NCI-H128 (cell line): Measurements from ENCODE around the gene SEMA7A.

ENCODE experiments used
- DNase-seq: peaks from one replicate; lab custom pipeline; 2025; ENCODE audit not compliant: unreplicated experiment; lab: John Stamatoyannopoulos, UW

SEMA7A gene

DNA sequence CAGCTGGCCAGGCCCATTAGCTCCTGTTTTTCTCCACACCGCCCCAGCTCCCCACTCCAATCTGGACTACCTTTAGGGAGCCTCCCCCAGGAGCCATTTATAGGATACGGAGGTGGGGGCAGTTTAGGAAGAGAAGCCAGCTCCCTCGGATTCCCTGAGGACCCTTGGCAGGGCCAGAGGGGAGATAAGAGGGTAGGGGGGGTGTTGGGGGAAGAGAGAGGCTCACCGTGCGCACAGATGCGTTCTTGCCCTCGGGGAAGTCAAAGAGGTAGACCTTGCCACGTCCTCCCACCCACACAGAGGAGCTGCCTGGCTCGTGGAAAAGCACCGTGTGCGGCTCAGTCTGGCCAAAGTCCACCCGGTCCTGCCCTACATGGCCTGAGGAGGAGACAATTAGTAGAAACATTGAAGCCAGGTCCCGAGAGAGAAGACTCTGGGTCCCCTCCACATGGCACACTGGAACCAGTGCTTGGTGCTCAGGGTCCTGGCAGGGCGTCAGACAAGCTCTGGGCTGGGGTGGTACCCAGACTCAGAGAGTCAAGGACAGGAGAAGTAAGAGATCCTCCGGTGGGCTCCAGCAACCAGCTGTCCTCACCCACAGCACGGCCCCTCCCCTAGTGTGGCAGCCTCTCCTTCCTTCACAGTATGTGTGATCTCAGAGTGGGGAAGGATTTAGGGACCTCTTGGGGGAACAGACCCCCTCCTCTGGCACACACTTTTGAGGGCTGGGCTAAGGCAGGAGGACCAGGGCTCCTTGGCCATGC is 15.0 kb downstream of the SEMA7A start:
- DNase-seq = no peak

- no peak for DNase-seq
These were observed 16.1 kb downstream of the SEMA7A start for GRCh38 chr15:74417670-74418069.

DNA sequence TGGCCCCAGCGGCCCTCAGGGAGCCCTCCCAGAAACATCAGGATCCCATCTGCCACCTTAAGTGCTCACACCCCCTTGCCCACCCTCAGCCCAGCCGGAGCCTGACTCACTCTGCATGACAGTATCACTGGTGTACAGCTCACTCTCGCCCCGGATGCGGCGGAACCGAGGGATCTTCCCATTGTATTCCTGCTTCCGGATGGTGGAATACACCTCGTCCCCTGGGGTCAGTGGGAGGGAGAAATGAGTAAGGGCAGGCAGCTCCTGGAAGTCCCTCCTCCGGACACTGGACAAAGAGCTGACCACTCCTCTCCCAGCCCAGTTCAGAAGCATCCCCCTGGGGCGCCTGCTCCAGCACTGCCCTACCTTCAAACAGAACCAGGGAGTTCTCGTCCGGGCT is 16.5 kb downstream of the SEMA7A start:
- no peak for DNase-seq

DNA sequence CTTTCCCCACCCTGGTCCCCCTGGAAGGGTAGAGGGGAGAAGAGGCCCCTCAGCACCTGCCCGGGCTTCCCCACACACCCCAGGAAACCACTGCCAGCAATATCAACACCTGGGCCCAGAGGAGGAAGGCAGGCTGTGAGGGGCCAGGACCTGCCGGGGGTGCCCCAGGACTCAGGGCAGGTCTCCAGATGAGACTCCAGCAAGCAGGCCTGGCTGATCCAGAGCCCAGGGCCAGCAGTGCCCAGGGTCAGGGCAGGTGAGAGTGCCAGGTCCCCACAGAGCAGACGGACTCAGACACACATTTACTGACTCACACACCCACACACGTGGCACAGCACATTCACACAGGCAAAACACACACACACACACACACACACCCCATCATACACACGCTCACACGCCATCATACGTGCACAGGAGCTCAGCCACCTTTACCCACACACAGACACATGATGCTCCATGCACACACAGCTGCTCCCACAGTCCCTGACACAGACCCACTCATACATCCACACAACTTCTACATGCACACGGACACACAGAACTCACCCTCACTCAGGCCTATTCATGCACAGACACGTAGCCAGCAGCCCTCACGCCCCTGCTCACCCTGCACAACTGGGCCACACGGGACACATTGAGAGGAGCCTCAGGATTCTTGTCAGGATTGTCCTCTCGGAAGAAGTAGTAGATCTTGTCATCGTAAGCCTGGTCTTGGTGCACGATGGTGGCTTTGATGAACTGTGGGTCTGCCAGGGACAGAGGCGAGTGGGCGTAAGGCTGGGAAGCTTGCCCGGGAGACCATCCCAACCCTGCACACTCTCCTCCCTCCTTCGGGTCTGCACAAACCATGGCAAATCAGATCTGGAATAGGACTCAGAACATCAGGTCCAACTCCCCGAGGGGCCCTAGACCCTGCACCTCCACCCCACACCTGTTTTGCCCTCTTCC is 17.5 kb downstream of the SEMA7A start:
- DNase-seq = no peak

DNA sequence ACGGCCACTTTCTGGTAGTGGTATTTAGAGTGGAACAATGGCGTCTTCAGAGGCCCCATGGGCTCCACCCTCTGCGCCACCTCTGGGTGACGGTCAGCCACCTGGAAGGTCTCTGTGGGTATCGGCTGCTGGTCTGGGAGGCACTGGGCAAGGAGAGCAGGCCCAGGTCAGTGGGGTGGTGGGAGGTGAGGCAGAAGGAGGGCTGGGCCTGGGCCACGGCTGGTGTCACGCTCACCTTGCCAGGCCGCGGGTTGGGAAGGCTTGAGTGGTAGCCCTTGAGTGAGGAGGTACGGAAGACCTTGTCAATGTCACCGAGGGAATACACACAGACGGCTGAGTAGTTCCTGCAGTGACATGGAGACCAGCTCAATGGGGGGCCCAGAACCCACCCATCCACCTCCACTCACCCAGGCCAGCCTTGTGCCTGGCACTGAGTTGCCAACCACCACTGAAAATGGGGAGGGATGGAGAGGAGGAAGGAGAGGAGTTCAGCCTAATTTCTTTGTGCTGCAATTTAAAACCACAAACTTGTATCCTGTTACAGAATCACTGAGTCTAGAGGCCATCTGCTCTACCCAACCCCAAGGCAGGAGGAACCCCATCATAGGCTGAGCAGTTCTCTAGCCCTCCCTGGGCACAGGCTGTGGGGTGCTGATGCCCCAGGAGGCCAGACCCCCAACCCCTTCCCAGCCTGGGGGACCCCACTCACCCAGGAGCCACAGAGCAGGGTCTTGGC is 19.0 kb downstream of the SEMA7A start:
- DNase-seq = no peak

GRCh38 chr15:74414081-74414580 is 19.6 kb downstream of the SEMA7A start:
- no peak for DNase-seq

GRCh38 chr15:74413350-74414080 is 20.2 kb downstream of the SEMA7A start:
- no peak for DNase-seq

- DNase-seq = no peak
These were observed 21.6 kb downstream of the SEMA7A start for GRCh38 chr15:74412159-74412558.

GRCh38 chr15:74411686-74412085 is 22.1 kb downstream of the SEMA7A start:
- no peak for DNase-seq

GRCh38 chr15:74410502-74410901 is 23.3 kb downstream of the SEMA7A start:
- no peak for DNase-seq

GRCh38 chr15:74409225-74409624 is 24.5 kb downstream of the SEMA7A start:
- DNase-seq = no peak

DNA sequence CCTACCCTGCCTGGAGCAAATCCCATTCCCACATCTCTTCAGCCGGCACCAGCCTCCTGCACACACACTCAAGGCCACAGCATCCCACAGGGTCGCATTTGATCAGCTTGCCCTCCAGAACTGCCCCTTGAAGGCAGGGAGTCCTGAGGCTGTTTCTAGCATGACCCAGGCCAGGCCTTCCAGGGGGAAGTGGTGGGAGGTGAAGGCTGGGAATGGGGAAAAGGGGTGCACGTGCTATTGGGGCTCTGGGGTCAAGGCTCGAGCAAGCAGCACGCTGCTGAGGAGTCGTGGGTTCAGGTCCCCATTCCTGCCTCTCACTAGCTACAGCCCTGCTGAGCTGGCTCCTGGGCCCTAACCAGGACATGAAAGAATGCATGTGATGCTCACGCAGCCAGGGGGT is 24.9 kb downstream of the SEMA7A start:
- DNase-seq = no peak

- DNase-seq = no peak
These were observed 25.4 kb downstream of the SEMA7A start for GRCh38 chr15:74408385-74408784.

GRCh38 chr15:74406992-74407705 is 26.6 kb downstream of the SEMA7A start:
- DNase-seq = no peak

GRCh38 chr15:74406517-74406916 is 27.2 kb downstream of the SEMA7A start:
- no peak for DNase-seq

DNA sequence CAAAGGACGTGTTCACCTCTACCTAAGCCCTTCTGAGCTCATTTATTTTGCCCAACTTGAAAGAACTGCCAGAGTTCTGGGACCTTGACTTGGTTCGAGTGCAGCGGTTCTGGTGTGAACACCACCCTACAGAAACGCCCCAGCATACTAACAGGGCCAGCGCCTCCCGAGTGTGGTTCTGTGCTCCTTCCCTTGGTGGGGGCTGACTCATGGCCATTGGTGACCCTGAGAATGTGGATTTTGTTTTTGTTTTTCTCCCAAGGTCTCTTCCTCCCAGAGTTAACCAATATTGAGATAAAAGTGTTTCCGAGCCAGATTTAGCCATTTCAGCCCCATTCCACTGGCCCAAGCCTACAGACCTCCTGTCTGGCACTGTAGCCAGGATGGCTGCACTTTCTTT is 27.9 kb downstream of the SEMA7A start:
- DNase-seq = no peak

GRCh38 chr15:74403991-74404563 is 29.7 kb downstream of the SEMA7A start:
- DNase-seq = no peak

DNA sequence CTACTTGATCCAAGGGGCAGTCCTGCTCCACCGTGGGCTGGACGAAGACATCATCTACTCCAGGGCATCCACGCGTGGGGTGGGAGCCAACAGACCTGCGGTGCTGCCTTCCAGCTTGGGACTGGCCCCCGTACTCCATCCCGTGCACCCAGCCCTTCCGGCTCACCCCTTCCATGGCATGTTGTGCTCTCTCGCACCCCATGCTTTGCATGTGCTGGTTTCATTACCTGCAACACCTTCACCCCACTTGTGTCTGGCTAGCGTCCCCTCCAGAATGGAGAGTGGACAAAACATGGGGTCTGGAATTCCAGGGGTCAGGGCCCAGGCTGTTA is 30.2 kb downstream of the SEMA7A start:
- no peak for DNase-seq

- no peak for DNase-seq
These were observed 30.7 kb downstream of the SEMA7A start for GRCh38 chr15:74402873-74403587.
